ENCODE measurements around the gene TMEM126B. TPM values are rescaled to one million over a fixed set of nuclear protein-coding genes. Genes with fewer than 3 reads are reported as not detected.

TMEM126B gene
- total RNA-seq, 1 experiment from 2014 or later = 144 TPM

DNA sequence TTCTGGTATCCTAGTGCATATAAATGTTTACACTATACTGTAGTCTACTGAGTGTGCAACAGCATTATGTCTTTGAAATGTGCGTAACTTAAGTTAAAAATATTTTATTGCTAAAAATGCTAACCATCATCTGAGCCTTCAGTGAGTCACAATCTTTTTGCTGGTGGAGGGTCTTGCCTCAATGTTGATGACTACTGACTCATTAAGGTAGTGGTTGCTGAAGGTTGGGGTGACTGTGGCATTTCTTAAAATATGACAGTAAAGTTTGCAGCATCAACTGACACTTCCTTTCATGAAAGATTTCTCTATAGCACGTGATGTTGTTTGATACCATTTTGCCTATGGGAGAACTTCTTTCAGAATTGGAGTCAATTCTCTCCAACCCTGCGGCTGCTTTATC lies 45.0 kb downstream of the TMEM126B start:
- H3K4me1 Mint-ChIP-seq (ENCODE audit: low read depth, unreplicated experiment) = no peaks in the 10 kb centered on the region
- H3K27ac Mint-ChIP-seq (ENCODE audit: unreplicated experiment) = no peak overlapping the region
- H3K36me3 Mint-ChIP-seq (ENCODE audit: insufficient read depth, unreplicated experiment) = no peaks in the 10 kb centered on the region
- no TSS peak for BruUV-seq (replicated peaks)
- Histone ChIP-seq H3K4me3 (ENCODE audit: low read depth, low read length) (no peak overlapping the region), H3K36me3 (ENCODE audit: control insufficient read depth, insufficient read depth, low read length) (no peaks in the 10 kb centered on the region), H3K27me3 (replicated peaks; ENCODE audit: control insufficient read depth, insufficient read depth, low read length) (no peaks in the 10 kb centered on the region), H3K4me1 (no peaks in the 10 kb centered on the region), H3K9me3 (peaks cover 6% of the 10 kb centered on the region; the same call in 1 of the 2 replicates)
- intact Hi-C loops (cut with micrococcal nuclease; ENCODE audit: unreplicated experiment) = no loop called here
- no peak for DNase-seq
- no peak overlapping the region for H3K4me3 Mint-ChIP-seq (ENCODE audit: unreplicated experiment)
- ChIA-PET POLR2A (no interaction called here), CTCF (no interaction called here)
- TF ChIP-seq, protein P1, sequence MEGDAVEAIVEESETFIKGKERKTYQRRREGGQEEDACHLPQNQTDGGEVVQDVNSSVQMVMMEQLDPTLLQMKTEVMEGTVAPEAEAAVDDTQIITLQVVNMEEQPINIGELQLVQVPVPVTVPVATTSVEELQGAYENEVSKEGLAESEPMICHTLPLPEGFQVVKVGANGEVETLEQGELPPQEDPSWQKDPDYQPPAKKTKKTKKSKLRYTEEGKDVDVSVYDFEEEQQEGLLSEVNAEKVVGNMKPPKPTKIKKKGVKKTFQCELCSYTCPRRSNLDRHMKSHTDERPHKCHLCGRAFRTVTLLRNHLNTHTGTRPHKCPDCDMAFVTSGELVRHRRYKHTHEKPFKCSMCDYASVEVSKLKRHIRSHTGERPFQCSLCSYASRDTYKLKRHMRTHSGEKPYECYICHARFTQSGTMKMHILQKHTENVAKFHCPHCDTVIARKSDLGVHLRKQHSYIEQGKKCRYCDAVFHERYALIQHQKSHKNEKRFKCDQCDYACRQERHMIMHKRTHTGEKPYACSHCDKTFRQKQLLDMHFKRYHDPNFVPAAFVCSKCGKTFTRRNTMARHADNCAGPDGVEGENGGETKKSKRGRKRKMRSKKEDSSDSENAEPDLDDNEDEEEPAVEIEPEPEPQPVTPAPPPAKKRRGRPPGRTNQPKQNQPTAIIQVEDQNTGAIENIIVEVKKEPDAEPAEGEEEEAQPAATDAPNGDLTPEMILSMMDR (IDR thresholded peaks at IDR 0.05; ENCODE audit: insufficient read depth in 1 of 2, low read depth in 1 of 2, low read length in 1 of 2, severe bottlenecking in 1 of 2, unreplicated experiment in 1 of 2) = no peak
- H3K27me3 Mint-ChIP-seq (ENCODE audit: insufficient read depth, unreplicated experiment) = no peaks in the 10 kb centered on the region
- H3K9me3 Mint-ChIP-seq (ENCODE audit: unreplicated experiment) = peaks cover 20% of the 10 kb centered on the region

GRCh38 chr11:85679576-85679975 lies 51.2 kb downstream of the TMEM126B start:
- no peak overlapping the region for H3K4me3 Mint-ChIP-seq (ENCODE audit: unreplicated experiment)
- intact Hi-C loops (cut with micrococcal nuclease; ENCODE audit: unreplicated experiment) = no loop called here
- Histone ChIP-seq H3K9me3 (no peaks in the 10 kb centered on the region), H3K4me1 (no peaks in the 10 kb centered on the region), H3K36me3 (ENCODE audit: control insufficient read depth, insufficient read depth, low read length) (no peaks in the 10 kb centered on the region), H3K4me3 (ENCODE audit: low read depth, low read length) (no peak overlapping the region), H3K27me3 (replicated peaks; ENCODE audit: control insufficient read depth, insufficient read depth, low read length) (no peaks in the 10 kb centered on the region)
- no peak for DNase-seq
- ChIA-PET CTCF (no interaction called here), POLR2A (interaction anchor here (1.0 to 1.4 kb wide), 2 partner anchors 15 to 16 kb away, joined by 3 read pairs; partner anchors contain the start of gene CREBZF)
- no peaks in the 10 kb centered on the region for H3K27me3 Mint-ChIP-seq (ENCODE audit: insufficient read depth, unreplicated experiment)
- TF ChIP-seq, protein P1 (IDR thresholded peaks at IDR 0.05; ENCODE audit: insufficient read depth in 1 of 2, low read depth in 1 of 2, low read length in 1 of 2, severe bottlenecking in 1 of 2, unreplicated experiment in 1 of 2) = no peak
- H3K36me3 Mint-ChIP-seq (ENCODE audit: insufficient read depth, unreplicated experiment) = no peaks in the 10 kb centered on the region
- H3K27ac Mint-ChIP-seq (ENCODE audit: unreplicated experiment) = no peak overlapping the region
- no peaks in the 10 kb centered on the region for H3K9me3 Mint-ChIP-seq (ENCODE audit: unreplicated experiment)
- H3K4me1 Mint-ChIP-seq (ENCODE audit: low read depth, unreplicated experiment) = peaks cover 10% of the 10 kb centered on the region
- BruUV-seq (replicated peaks) = no TSS peak

DNA sequence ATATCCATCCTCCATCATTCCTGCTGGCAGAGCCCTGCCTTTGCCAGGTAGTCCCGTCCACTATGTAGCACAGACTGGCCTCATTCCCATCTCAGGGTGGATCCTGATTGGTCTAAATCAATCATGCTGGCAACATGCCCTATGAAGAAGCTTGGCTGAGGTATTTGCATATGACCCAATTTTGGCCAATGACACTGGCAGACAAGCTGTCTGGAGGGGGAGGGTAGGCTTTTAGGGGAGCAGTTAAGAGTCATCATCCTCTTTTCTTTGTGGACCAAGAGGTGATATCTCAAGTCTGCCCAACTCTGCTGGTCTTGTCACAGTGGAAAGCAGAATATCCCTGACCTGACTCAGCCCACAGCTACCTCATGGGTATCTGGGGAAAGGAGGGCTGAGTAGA lies 52.5 kb downstream of the TMEM126B start:
- peaks cover 21% of the 10 kb centered on the region for H3K4me1 Mint-ChIP-seq (ENCODE audit: low read depth, unreplicated experiment)
- no peak overlapping the region for H3K4me3 Mint-ChIP-seq (ENCODE audit: unreplicated experiment)
- no peak for DNase-seq
- H3K36me3 Mint-ChIP-seq (ENCODE audit: insufficient read depth, unreplicated experiment) = peaks cover 11% of the 10 kb centered on the region
- no peak overlapping the region for H3K4me3 ChIP-seq (ENCODE audit: low read depth, low read length)
- H3K4me1 ChIP-seq = no peaks in the 10 kb centered on the region
- POLR2A ChIA-PET = no interaction called here
- intact Hi-C loops (cut with micrococcal nuclease; ENCODE audit: unreplicated experiment) = no loop called here
- BruUV-seq (replicated peaks) = no TSS peak
- no peaks in the 10 kb centered on the region for H3K36me3 ChIP-seq (ENCODE audit: control insufficient read depth, insufficient read depth, low read length)
- H3K9me3 ChIP-seq = no peaks in the 10 kb centered on the region
- H3K27ac Mint-ChIP-seq (ENCODE audit: unreplicated experiment) = no peak overlapping the region
- TF ChIP-seq, protein P1 (IDR thresholded peaks at IDR 0.05; ENCODE audit: insufficient read depth in 1 of 2, low read depth in 1 of 2, low read length in 1 of 2, severe bottlenecking in 1 of 2, unreplicated experiment in 1 of 2) = no peak
- no peaks in the 10 kb centered on the region for H3K9me3 Mint-ChIP-seq (ENCODE audit: unreplicated experiment)
- CTCF ChIA-PET = no interaction called here
- H3K27me3 Mint-ChIP-seq (ENCODE audit: insufficient read depth, unreplicated experiment) = no peaks in the 10 kb centered on the region
- no peaks in the 10 kb centered on the region for H3K27me3 ChIP-seq (replicated peaks; ENCODE audit: control insufficient read depth, insufficient read depth, low read length)
